HUDEP-2 (cell line): Measurements from ENCODE around the gene AP4M1.
A peak's percentile ranks its signal among the peaks of the same experiment; 100 is the strongest.

Experiments used
- DNase-seq, 76 experiments: peaks; one replicate each; lab custom pipeline; 2025; ENCODE audit not compliant: unreplicated experiment in 76 of 76; lab: John Stamatoyannopoulos, UW

The AP4M1 gene

GRCh38 chr7:100101016-100101862 is at the start of gene AP4M1, which contains the start of gene MCM7:
Gene AP4M1, plus strand, starts transcription at chr7:100101643. Its CDS starts 72 bp downstream, at chr7:100101715.
Gene MCM7, minus strand, starts transcription at chr7:100101397. Its CDS starts 103 bp downstream, at chr7:100101294.
- peak; percentile 25 to 99 (median 96) for DNase-seq

- peak in 28 of 76 experiments; percentile 2 to 52 (median 31) for DNase-seq
These were observed 48.2 kb upstream of the AP4M1 start for GRCh38 chr7:100053215-100053614.

GRCh38 chr7:100057006-100057405 is 44.4 kb upstream of the AP4M1 start:
- no peak for DNase-seq

GRCh38 chr7:100059251-100059739 is 42.1 kb upstream of the AP4M1 start:
- peak in 2 of 76 experiments; percentile 5 to 33 for DNase-seq

GRCh38 chr7:100061518-100062193 is 39.8 kb upstream of the AP4M1 start:
- DNase-seq = peak in 27 of 76 experiments; percentile 5 to 51 (median 25)

- DNase-seq = no peak
These were observed 38.1 kb upstream of the AP4M1 start for GRCh38 chr7:100063376-100063775.

GRCh38 chr7:100064162-100064561 is 37.3 kb upstream of the AP4M1 start:
- DNase-seq = no peak

GRCh38 chr7:100065452-100066186 is 35.8 kb upstream of the AP4M1 start:
- no peak for DNase-seq

GRCh38 chr7:100066953-100067352 is 34.5 kb upstream of the AP4M1 start:
- no peak for DNase-seq

GRCh38 chr7:100069991-100070390 is 31.5 kb upstream of the AP4M1 start:
- DNase-seq = no peak

GRCh38 chr7:100071018-100071723 is 30.3 kb upstream of the AP4M1 start:
- DNase-seq = no peak

GRCh38 chr7:100072462-100072861 is 29.0 kb upstream of the AP4M1 start:
- no peak for DNase-seq

- no peak for DNase-seq
These were observed 26.6 kb upstream of the AP4M1 start for GRCh38 chr7:100074841-100075240.

- no peak for DNase-seq
These were observed 26.0 kb upstream of the AP4M1 start for GRCh38 chr7:100075418-100075817.

- no peak for DNase-seq
These were observed 24.2 kb upstream of the AP4M1 start for GRCh38 chr7:100077205-100077604.

- no peak for DNase-seq
These were observed 22.4 kb upstream of the AP4M1 start for GRCh38 chr7:100079024-100079560.

- peak in 2 of 76 experiments; percentile 3 to 14 for DNase-seq
These were observed 20.4 kb upstream of the AP4M1 start for GRCh38 chr7:100080907-100081534.

GRCh38 chr7:100081535-100082102 is 19.8 kb upstream of the AP4M1 start, which contains the start of gene ZNF3:
Gene ZNF3, minus strand, starts transcription at chr7:100081723. Its CDS starts 4,366 bp downstream, at chr7:100077357.
- peak; percentile 44 to 99 (median 98) for DNase-seq

GRCh38 chr7:100082978-100083377 is 18.5 kb upstream of the AP4M1 start:
- no peak for DNase-seq
